HUES6 (cell line): Measurements from ENCODE around the gene IFITM1.
"Not testable (repeated sequence)": the region's sequence is repeated elsewhere in the genome, so short reads cannot be mapped to it uniquely, and the experiment has no call there.

ENCODE experiments used
- H3K27ac ChIP-seq: 2 replicates; pipeline ENCODE4 v1.7.0; 2013; ENCODE audit warnings: low read depth, mild to moderate bottlenecking, low read length, inconsistent platforms
- H3K27me3 ChIP-seq: 2 replicates; pipeline ENCODE4 v1.6.1; 2013; ENCODE audit warnings: low read length; ENCODE audit not compliant: control insufficient read depth, insufficient read depth
- H3K36me3 ChIP-seq: 2 replicates; pipeline ENCODE4 v1.6.1; 2013; ENCODE audit warnings: low read length; ENCODE audit not compliant: control insufficient read depth, insufficient read depth
- H3K4me1 ChIP-seq: 2 replicates; pipeline ENCODE4 v1.6.1; 2013; ENCODE audit warnings: low read length; ENCODE audit not compliant: control insufficient read depth, insufficient read depth
- H3K4me3 ChIP-seq: 2 replicates; pipeline ENCODE4 v1.5.1; 2013; ENCODE audit warnings: low read depth, low read length
- H3K9ac ChIP-seq: one replicate; pipeline ENCODE4 v1.6.1; 2013; ENCODE audit warnings: mild to moderate bottlenecking, low read length
- H3K9me3 ChIP-seq: 2 replicates; pipeline ENCODE4 v1.6.1; 2013; ENCODE audit warnings: low read depth, low read length; ENCODE audit not compliant: control insufficient read depth, insufficient read depth

The IFITM1 gene

DNA sequence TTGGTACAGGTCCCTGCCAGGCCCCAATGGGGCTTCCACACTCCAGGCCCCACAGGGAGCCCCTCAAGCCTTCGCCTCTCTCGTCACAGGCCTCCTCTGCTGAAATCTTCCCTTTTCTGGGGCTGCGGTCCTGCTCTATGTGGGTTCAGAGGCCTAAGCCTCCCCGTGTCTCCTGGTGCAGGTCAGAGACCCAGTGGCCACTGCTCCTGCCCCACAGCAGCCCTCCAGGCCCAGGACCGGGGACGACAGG, 12.7 kb downstream of the IFITM1 start:
- Histone ChIP-seq H3K9me3 (no peaks in the 10 kb centered on the region), H3K27ac (no peak overlapping the region; the same call in 1 of the 2 replicates), H3K9ac (no peak overlapping the region), H3K4me1 (peaks cover 27% of the 10 kb centered on the region), H3K27me3 (no peaks in the 10 kb centered on the region), H3K4me3 (no peak overlapping the region), H3K36me3 (no peaks in the 10 kb centered on the region)

DNA sequence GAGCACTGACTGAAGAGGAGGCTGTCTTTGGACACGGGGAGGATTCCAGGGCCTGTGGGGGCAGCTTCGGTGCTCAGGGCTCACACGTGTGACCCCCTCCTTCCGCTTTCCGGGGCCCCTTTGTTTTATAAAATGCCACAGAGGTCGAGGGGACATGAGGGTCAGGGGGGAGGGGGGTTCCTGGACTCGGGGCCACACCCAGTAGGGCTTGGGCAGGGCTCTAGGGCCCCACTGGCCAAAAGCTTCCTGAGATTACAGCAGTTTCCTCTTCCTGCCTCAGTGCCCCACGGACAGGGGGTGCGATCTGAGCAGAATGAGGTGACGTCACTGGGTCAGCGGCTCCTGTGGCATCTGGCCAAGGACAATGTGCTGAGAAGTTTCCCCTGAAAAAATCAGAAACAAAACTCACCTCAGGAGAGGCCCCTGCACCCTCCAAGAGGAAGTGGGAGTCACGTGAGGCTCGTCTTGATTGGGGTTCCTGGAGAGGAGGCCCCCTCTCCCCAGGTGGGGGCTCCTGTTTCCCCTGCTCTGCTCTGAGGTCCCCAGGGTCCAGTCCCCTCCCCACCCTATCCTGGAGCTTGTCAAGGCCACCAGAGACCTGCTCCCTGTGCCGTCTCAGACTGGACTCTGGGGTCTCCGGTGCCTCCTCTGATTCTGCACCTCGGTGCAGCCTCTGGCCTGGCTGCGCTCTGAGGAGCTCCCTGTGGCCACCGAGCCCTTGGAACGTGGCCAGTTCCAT, 13.2 kb downstream of the IFITM1 start:
- Histone ChIP-seq H3K27me3 (no peaks in the 10 kb centered on the region), H3K27ac (no peak overlapping the region; the same call in 1 of the 2 replicates), H3K9ac (no peak overlapping the region), H3K4me3 (no peak overlapping the region), H3K36me3 (no peaks in the 10 kb centered on the region), H3K9me3 (peaks cover 2% of the 10 kb centered on the region; the same call in 1 of the 2 replicates), H3K4me1 (peaks cover 27% of the 10 kb centered on the region)

DNA sequence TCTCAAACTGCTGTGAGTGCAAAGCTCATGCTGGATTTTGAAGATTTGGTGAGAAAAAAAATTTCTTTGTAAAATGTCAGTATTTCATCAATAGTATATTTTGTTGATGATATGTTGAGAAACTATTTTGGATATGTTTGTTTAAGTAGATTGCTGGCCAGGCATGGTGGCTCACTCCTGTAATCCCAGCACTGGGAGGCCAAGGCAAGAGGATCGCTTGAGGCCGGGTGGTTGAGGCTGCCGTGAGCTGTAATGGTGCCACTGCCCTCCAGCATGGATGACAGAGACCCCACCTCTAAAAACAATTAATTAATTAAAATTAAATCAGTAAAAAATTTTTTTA, 13.7 kb downstream of the IFITM1 start:
- Histone ChIP-seq H3K4me3 (no peak overlapping the region), H3K27me3 (no peaks in the 10 kb centered on the region), H3K4me1 (peaks cover 27% of the 10 kb centered on the region), H3K9me3 (peaks cover 4% of the 10 kb centered on the region), H3K9ac (no peak overlapping the region), H3K36me3 (no peaks in the 10 kb centered on the region), H3K27ac (no peak overlapping the region)

DNA sequence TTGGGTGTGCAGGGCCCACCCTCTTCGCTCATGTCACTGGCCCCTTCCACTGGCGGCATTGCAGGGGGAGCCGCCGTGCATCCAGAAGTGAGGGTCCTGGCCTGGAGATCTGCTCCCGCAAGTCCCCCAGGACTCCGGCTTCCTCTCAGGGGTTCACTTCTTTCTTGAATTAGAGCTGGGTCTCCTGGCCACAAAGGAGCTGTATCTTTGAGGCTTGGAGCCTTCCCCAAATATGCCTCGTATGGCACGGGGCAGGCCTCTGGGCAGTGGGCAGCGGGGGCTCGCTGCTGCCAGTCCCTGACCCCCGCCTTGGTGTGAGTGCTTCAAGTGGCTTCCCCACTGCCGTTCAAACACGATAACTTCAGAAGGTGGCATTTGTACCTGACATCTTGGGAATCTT, 14.2 kb downstream of the IFITM1 start:
- Histone ChIP-seq H3K36me3 (0 out of 2 replicates have a peak, but pooled peaks cover 2% of the 10 kb centered on the region), H3K4me3 (no peak overlapping the region), H3K27ac (no peak overlapping the region), H3K27me3 (no peaks in the 10 kb centered on the region), H3K4me1 (peaks cover 27% of the 10 kb centered on the region), H3K9ac (no peak overlapping the region), H3K9me3 (peaks cover 9% of the 10 kb centered on the region)

DNA sequence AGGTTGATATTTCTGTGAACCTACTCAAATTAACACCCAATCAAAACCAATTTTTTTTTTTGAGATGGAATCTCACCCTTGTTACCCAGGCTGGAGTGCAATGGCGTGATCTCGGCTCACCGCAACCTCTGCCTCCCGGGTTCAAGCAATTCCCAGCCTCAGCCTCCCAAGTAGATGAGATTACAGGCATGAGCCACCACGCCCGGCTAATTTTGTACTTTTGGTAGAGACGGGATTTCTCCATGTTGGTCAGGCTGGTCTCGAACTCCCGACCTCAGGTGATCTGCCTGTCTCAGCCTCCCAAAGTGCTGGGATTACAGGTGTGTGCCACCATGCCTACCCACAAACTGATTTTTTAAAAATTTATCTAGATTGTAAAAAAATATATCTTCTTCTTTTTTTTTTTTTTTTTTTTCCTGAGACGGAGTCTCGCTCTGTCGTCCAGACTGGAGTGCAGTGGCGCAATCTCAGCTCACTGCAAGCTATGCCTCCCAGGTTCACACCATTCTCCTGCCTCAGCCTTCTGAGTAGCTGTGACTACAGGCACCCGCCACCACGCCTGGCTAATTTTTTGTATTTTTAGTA, 14.8 kb downstream of the IFITM1 start:
- H3K36me3 ChIP-seq, H3K9ac ChIP-seq, H3K27ac ChIP-seq, H3K27me3 ChIP-seq, H3K4me3 ChIP-seq: not testable (repeated sequence)
- peaks cover 27% of the 10 kb centered on the region for H3K4me1 ChIP-seq
- peaks cover 12% of the 10 kb centered on the region for H3K9me3 ChIP-seq

DNA sequence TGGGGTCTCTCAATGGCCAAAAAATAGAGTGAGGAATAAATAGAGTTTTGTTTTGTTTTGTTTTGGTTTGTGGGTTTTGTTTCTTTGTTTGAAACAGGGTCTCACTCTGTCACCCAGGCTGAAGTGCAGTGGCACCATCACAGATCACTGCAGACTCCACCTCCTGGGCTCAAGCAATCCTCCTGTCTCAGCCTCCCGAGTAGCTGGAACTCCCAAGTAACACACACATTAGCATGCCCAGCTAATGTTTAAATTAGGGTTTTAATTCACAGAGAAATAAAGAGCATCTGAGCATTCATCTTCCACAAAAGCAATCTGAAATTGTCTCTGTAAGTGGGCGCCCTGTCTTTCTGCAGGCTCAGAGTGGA, 16.0 kb downstream of the IFITM1 start:
- Histone ChIP-seq H3K36me3 (0 out of 2 replicates have a peak, but pooled peaks cover 5% of the 10 kb centered on the region), H3K27ac (no peak overlapping the region), H3K4me1 (peaks cover 27% of the 10 kb centered on the region), H3K9ac (no peak overlapping the region), H3K4me3 (no peak overlapping the region), H3K9me3 (peaks cover 12% of the 10 kb centered on the region), H3K27me3 (no peaks in the 10 kb centered on the region)

DNA sequence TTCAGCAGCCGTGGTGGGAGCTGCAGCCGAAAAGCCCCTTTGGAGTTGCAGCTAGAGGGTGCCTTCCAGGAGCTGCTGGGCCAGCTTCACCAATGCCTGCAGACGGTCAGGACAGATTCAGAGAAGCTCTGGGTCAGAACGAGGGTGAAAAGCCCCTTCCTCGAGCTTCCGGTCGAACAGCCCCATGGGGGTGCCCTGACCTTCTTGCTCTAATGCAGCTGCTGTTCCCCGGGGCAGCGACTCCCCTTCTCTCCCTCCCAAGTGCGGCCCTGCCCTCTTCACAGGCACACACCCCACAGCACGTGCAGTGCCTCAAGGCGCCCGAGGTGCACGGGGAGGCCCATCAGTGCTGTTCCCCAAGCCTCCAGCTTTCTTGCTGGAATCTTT, 16.5 kb downstream of the IFITM1 start:
- Histone ChIP-seq H3K9ac (peak overlapping the region; percentile 11), H3K27ac (no peak overlapping the region), H3K36me3 (0 out of 2 replicates have a peak, but pooled peaks cover 5% of the 10 kb centered on the region), H3K9me3 (peaks cover 12% of the 10 kb centered on the region), H3K4me3 (no peak overlapping the region), H3K4me1 (peaks cover 26% of the 10 kb centered on the region), H3K27me3 (no peaks in the 10 kb centered on the region)

DNA sequence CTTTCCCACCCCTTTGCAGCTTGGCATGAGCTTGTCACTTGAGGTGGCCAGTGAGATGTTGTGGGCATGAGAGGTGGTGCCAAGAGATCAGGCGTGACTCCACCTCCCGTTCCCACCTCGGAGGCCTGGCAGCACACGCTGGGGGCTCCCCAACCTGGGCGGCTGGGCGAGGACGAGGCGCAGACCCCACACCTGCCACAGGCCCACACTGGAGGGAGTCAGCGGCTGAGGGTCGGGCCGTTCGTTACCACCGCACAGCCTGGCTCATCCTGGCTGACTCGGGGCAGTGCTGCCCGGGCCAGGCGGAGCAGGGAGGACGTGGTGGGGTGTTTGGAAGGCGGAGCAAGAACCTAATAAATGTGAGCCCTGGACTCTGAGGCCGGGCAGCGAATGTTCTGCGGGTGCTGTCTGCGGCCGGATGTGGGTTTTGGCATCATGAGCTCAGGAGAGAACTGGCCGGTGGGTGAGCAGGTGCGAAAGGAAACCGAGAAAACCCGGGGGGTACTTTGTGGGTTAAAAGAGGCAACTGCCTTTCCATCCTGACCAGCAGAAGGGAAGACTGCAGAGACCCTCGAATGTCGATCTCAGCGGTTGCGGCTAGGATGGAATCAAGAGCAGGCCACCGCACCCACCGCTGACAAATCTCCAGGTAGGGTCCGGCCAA, 17.0 kb downstream of the IFITM1 start:
- Histone ChIP-seq H3K36me3 (0 out of 2 replicates have a peak, but pooled peaks cover 5% of the 10 kb centered on the region), H3K4me1 (peaks cover 28% of the 10 kb centered on the region), H3K27me3 (no peaks in the 10 kb centered on the region), H3K4me3 (no peak overlapping the region), H3K27ac (no peak overlapping the region), H3K9ac (no peak overlapping the region), H3K9me3 (peaks cover 12% of the 10 kb centered on the region)

DNA sequence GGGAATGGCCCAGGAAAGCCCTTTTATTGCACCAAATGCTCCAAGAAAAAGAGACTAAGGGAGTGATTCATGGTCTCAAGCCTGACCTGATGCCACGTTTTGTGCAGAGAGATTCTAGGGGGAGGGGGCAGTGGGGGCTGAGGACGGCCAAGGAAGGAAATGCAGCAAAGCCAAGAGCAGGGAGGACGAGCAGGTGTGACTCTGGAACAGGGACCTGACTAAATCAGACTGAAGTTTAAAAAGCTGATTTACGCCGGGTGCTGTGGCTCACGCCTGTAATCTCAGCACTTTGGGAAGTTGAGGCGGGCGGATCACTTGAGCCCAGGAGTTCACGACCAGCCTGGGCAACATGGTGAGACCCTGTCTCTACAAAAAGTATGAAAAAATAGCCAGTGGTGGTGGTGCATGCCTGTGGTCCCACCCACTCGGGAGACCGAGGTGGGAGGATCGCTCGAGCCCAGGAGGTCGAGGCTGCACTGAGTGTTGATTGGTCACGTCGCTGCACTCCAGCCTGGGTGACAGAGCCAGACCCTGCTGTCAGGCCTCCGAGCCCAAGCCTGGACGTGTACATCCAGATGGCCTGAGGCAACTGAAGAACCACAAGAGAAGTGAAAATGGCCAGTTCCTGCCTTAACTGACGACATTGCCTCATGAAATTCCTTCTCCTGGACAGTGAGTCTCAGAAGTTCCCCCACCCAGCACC, 17.7 kb downstream of the IFITM1 start:
- no peak overlapping the region for H3K9ac ChIP-seq
- peaks cover 12% of the 10 kb centered on the region for H3K9me3 ChIP-seq
- no peaks in the 10 kb centered on the region for H3K27me3 ChIP-seq
- H3K27ac ChIP-seq, result no peak overlapping the region
- H3K4me1 ChIP-seq, result peaks cover 28% of the 10 kb centered on the region
- 0 out of 2 replicates have a peak, but pooled peaks cover 5% of the 10 kb centered on the region for H3K36me3 ChIP-seq
- H3K4me3 ChIP-seq, result no peak overlapping the region

DNA sequence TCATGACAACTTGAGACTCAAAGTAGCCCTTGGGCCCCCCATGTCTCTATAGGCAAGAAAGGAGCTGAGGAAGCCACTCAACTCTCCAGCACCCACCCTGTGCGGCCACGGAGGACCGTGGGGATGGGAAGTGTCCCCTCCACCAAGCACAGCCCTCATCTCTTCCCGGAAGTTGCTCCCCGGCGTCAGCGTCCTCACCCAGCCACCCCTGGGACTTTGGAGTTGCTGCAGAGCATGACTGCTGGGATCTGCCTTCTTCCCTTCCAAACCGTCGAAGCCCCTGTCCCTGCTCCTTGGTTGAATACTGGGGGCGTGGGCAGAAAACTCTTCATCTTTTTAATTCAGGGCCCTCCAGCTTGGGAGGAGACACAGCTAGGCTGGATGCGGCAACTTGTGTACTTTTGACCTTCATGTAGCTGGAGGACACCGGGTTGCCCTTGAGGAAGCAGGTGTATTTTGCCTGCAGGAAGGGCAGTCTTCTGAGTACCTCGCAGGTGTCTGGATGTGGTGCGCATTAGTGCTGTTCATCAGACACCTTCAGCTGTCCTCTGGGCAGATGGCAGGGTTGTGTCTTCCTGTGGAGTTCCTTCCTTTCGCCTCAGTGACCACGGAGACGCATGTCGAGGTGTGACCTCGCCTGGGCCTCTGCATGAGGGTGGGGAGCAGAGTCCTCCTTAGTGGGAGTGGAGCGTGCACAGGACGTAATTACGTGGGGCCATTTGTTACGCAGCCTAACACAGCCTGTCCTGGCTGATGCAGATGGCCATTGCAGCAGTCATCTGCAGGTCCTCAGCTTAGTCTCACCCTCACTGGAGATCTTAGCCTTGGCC, 19.0 kb downstream of the IFITM1 start:
- H3K27ac ChIP-seq, result peak overlapping the region; percentile 67; the same call in 1 of the 2 replicates
- H3K4me1 ChIP-seq, result peaks cover 31% of the 10 kb centered on the region
- H3K4me3 ChIP-seq, result no peak overlapping the region; the same call in 1 of the 2 replicates
- no peak overlapping the region for H3K9ac ChIP-seq
- H3K9me3 ChIP-seq, result peaks cover 12% of the 10 kb centered on the region
- 0 out of 2 replicates have a peak, but pooled peaks cover 5% of the 10 kb centered on the region for H3K36me3 ChIP-seq
- no peaks in the 10 kb centered on the region for H3K27me3 ChIP-seq
